Ishikawa (cell line): ENCODE results near the gene LRRC45.

Experiments
- CEBPB ChIP-seq: IDR thresholded peaks from 2 replicates; pipeline ENCODE4 v1.6.1; 2012
- EGR1 ChIP-seq: IDR thresholded peaks from 2 replicates; pipeline ENCODE4 v1.6.1; 2012
- EP300 ChIP-seq: IDR thresholded peaks from 2 replicates; pipeline ENCODE4 v1.6.1; 2012; ENCODE audit warnings: borderline replicate concordance
- FOXM1 ChIP-seq: IDR thresholded peaks from 2 replicates; pipeline ENCODE4 v1.6.1; 2012; ENCODE audit warnings: low read depth, borderline replicate concordance
- NFIC ChIP-seq: IDR thresholded peaks from 2 replicates; pipeline ENCODE4 v1.6.1; 2012
- RAD21 ChIP-seq: IDR thresholded peaks from 2 replicates; pipeline ENCODE4 v1.6.1; 2012; ENCODE audit warnings: low read depth
- REST ChIP-seq: IDR thresholded peaks from 2 replicates; pipeline ENCODE4 v1.6.1; 2012; ENCODE audit warnings: low read depth, mild to moderate bottlenecking
- TAF1 ChIP-seq: IDR thresholded peaks from 2 replicates; pipeline ENCODE4 v1.6.1; 2012; ENCODE audit warnings: low read depth, mild to moderate bottlenecking
- TCF12 ChIP-seq: IDR thresholded peaks from 2 replicates; pipeline ENCODE4 v1.6.1; 2012; ENCODE audit warnings: low read depth
- TEAD4 ChIP-seq: IDR thresholded peaks from 2 replicates; pipeline ENCODE4 v1.6.1; 2012
- USF1 ChIP-seq: IDR thresholded peaks from 2 replicates; pipeline ENCODE4 v1.6.1; 2012
- YY1 ChIP-seq: IDR thresholded peaks from 2 replicates; pipeline ENCODE4 v1.6.1; 2012; ENCODE audit warnings: low read depth
- ZBTB7A ChIP-seq: IDR thresholded peaks from 2 replicates; pipeline ENCODE4 v1.6.1; 2012; ENCODE audit warnings: low read depth
- TF ChIP-seq, protein P1 (sequence below): IDR thresholded peaks from 2 replicates; pipeline ENCODE4 v1.6.1; 2012

DNA sequence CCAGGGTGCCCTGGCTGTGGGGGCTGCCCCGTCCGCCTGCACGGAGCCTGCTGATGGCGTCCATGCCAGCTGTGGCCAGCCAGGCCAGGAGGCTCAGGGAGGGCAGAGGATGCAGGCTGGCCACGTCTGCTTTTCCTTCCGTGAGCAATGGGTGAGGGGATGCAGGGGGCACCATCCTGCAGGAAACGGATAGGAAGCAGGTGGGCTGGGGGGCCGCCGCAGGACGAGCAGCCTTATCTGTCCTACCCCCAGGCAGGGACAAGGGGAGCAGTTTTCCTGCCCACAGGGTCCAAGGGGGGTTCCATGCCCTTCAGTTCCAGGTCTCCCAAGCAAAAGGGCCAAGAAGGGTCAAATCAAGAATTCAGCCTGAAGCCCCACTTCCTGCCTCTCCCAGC lies 35.7 kb downstream of the LRRC45 start:
- TF ChIP-seq, protein P1, sequence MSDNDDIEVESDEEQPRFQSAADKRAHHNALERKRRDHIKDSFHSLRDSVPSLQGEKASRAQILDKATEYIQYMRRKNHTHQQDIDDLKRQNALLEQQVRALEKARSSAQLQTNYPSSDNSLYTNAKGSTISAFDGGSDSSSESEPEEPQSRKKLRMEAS: no peak
- TF ChIP-seq TAF1: no peak
- TF ChIP-seq REST: no peak
- TF ChIP-seq EP300: no peak
- no peak for TF ChIP-seq NFIC
- TF ChIP-seq YY1: no peak
- no peak for TF ChIP-seq ZBTB7A
- no peak for TF ChIP-seq USF1
- no peak for TF ChIP-seq EGR1
- TF ChIP-seq RAD21: no peak
- no peak for TF ChIP-seq FOXM1
- no peak for TF ChIP-seq TCF12
- TF ChIP-seq TEAD4: no peak
- no peak for TF ChIP-seq CEBPB
